GM21447 (cell line): ENCODE measurements around the gene NTRK2.

Source experiments
- ATAC-seq: cut with Tn5 transposase; IDR thresholded peaks from one replicate; pipeline ENCODE4 v1.9.1; 2021; ENCODE audit not compliant: unreplicated experiment

Gene NTRK2

GRCh38 chr9:84932915-84933527 is 263.5 kb downstream of the NTRK2 start:
- no peak for ATAC-seq

- no peak for ATAC-seq
Measured at GRCh38 chr9:84935528-84936117, 266.1 kb downstream of the NTRK2 start.

GRCh38 chr9:84937180-84937579 is 267.7 kb downstream of the NTRK2 start:
- no peak for ATAC-seq

GRCh38 chr9:84937581-84937980 is 268.1 kb downstream of the NTRK2 start:
- ATAC-seq, result no peak

GRCh38 chr9:84939774-84940173 is 270.2 kb downstream of the NTRK2 start:
- ATAC-seq, result no peak

- no peak for ATAC-seq
Measured at GRCh38 chr9:84940294-84940693, 270.8 kb downstream of the NTRK2 start.

GRCh38 chr9:84941792-84942191 is 272.3 kb downstream of the NTRK2 start:
- ATAC-seq, result no peak

- no peak for ATAC-seq
Measured at GRCh38 chr9:84943482-84944050, 274.0 kb downstream of the NTRK2 start.

GRCh38 chr9:84945878-84946538 is 276.5 kb downstream of the NTRK2 start:
- no peak for ATAC-seq

- no peak for ATAC-seq
Measured at GRCh38 chr9:84947412-84947972, 278.0 kb downstream of the NTRK2 start.

GRCh38 chr9:84949258-84949657 is 279.7 kb downstream of the NTRK2 start:
- ATAC-seq, result no peak

- ATAC-seq, result no peak
Measured at GRCh38 chr9:84949971-84950370, 280.4 kb downstream of the NTRK2 start.

- ATAC-seq, result no peak
Measured at GRCh38 chr9:84950879-84951811, 281.6 kb downstream of the NTRK2 start.

- no peak for ATAC-seq
Measured at GRCh38 chr9:84953252-84953773, 283.8 kb downstream of the NTRK2 start.

- peak; percentile 97 for ATAC-seq
Measured at GRCh38 chr9:84953797-84954705, 284.5 kb downstream of the NTRK2 start.

- no peak for ATAC-seq
Measured at GRCh38 chr9:84955155-84955554, 285.6 kb downstream of the NTRK2 start.

- no peak for ATAC-seq
Measured at GRCh38 chr9:84955971-84956370, 286.4 kb downstream of the NTRK2 start.

GRCh38 chr9:84959339-84959738 is 289.8 kb downstream of the NTRK2 start:
- ATAC-seq, result no peak
